HG02642 (cell line): ENCODE data around the gene OR4A16.

Experiments
- ATAC-seq: cut with Tn5 transposase; IDR thresholded peaks from one replicate; pipeline ENCODE4 v1.9.1; 2021; ENCODE audit warnings: mild to moderate bottlenecking; ENCODE audit not compliant: unreplicated experiment, poor library complexity

The OR4A16 gene

GRCh38 chr11:55342901-55343300, at the start of gene OR4A16:
Gene OR4A16 (plus strand): TSS chr11:55343201. CDS start chr11:55343201, 0 bp downstream.
- ATAC-seq: no peak

- no peak for ATAC-seq
These were observed 18.5 kb upstream of the OR4A16 start for GRCh38 chr11:55324500-55324899.

- no peak for ATAC-seq
These were observed 2.3 kb downstream of the OR4A16 start for GRCh38 chr11:55345306-55345705.

GRCh38 chr11:55349032-55349431, 6.0 kb downstream of the OR4A16 start:
- no peak for ATAC-seq

GRCh38 chr11:55357560-55358184, 14.7 kb downstream of the OR4A16 start:
- ATAC-seq: no peak

- no peak for ATAC-seq
These were observed 24.7 kb downstream of the OR4A16 start, which contains the start of gene OR4A15 for GRCh38 chr11:55367674-55368073. Gene OR4A15 (plus strand): TSS chr11:55367974. CDS start chr11:55367974, 0 bp downstream.
